HG02885 (cell line): ENCODE data around the gene ARHGEF11.
"Not testable (repeated sequence)": the region's sequence is repeated elsewhere in the genome, so short reads cannot be mapped to it uniquely, and the experiment has no call there.

Experiments
- ATAC-seq: cut with Tn5 transposase; IDR thresholded peaks from one replicate; pipeline ENCODE4 v1.9.1; 2021; ENCODE audit warnings: mild to moderate bottlenecking; ENCODE audit not compliant: unreplicated experiment, poor library complexity

Gene ARHGEF11

DNA sequence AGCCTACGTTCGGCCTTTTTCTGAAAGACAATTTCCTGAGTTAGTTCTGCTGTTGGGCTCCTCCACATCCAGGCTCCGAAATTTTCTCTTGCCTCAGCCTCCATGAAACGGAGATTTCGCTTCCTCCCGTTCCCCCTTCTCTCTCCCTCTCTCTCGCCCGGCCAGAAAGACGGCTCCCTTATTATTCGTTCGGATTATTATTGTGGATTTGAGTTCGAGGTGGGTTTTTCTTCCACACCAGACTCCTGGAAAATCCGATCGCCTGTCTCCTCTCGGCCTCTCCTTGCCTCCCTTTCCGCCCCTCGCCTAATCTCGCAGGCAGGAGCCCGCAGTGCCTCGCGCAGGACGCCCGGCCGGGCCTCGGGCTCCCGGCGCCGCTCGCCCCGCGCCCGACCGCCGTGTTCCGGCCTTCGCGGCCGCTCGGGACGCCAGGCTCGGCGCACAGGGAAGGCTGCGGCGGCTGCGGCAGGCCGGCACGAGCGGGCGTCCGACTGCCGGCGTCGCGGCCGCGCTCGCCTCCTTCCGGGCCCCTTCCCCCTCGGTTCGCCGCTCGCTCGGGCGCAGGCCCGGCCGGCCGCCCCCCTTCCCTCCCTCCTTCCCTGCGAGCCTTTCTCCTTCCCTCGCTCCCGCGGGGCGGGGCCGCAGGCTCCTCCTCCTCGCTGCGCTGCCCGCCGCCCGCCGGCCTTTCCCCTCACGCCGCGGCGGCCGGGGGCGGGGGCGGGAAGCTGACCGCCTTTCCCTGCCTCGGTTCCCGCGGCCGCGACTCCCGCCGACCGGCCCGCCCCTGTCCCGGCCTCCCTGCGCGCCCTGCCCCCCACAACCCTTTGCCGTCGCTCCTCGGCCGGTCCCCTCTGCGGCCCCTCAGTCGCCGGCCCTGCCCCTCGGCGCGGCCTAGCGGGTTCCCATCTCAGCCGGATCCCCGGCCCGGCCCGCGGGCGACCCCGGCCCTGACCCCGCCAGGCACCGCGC, at the start of gene ARHGEF11:
Gene ARHGEF11, minus strand, starts transcription at position 493 of the 969 bp plus-strand sequence. CDS start 1,412 bp downstream, outside the sequence.
- ATAC-seq = peak; percentile 85

- ATAC-seq = no peak
Measured at GRCh38 chr1:157095091-157095490, 49.5 kb upstream of the ARHGEF11 start.

GRCh38 chr1:157092831-157093230, 47.3 kb upstream of the ARHGEF11 start:
- no peak for ATAC-seq

- ATAC-seq = no peak
Measured at GRCh38 chr1:157091668-157092273, 46.2 kb upstream of the ARHGEF11 start.

- no peak for ATAC-seq
Measured at GRCh38 chr1:157091186-157091585, 45.6 kb upstream of the ARHGEF11 start.

- ATAC-seq = no peak
Measured at GRCh38 chr1:157090771-157091170, 45.2 kb upstream of the ARHGEF11 start.

- no peak for ATAC-seq
Measured at GRCh38 chr1:157090196-157090647, 44.7 kb upstream of the ARHGEF11 start.

DNA sequence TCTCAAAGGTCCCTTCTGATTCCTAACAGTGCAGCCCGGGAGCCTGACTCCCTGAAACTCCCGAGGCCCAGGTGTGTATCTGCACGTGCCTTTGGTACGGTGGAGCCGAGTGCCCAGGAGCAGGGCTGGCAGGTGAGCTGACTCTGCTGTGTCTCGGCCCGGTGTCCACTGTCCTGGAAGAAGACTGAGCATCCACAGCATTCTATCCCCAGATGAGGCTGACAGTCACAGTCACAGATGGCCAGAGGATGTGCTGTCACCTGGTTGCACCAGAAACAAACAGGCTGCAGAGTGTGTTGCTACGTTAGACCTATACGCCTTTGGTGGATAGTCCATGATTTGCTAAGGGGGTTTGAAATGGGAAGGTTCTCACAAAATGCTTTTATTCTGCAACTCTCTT, 44.2 kb upstream of the ARHGEF11 start:
- no peak for ATAC-seq

- ATAC-seq = no peak
Measured at GRCh38 chr1:157088607-157089006, 43.1 kb upstream of the ARHGEF11 start.

DNA sequence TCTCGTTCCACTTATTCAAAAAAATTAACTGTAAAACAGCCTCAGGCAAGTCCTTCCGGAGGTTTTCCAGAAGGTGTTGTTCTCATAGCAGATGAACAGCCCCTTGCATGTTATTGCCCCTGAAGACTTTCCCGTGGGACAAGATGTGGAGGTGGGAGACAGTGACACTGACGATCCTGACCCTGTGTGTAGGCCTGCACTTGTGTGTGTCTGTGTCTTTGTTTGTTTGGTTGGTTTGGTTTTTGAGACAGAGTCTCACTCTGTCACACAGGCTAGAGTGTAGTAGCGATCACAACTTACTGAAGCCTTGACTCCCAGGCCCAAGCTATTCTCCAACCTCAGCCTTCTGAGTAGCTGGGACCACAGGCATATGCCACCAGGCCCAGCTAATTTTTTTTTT, 41.5 kb upstream of the ARHGEF11 start:
- no peak for ATAC-seq

- ATAC-seq = no peak
Measured at GRCh38 chr1:157086299-157086698, 40.8 kb upstream of the ARHGEF11 start.

GRCh38 chr1:157085421-157085820, 39.9 kb upstream of the ARHGEF11 start:
- no peak for ATAC-seq

DNA sequence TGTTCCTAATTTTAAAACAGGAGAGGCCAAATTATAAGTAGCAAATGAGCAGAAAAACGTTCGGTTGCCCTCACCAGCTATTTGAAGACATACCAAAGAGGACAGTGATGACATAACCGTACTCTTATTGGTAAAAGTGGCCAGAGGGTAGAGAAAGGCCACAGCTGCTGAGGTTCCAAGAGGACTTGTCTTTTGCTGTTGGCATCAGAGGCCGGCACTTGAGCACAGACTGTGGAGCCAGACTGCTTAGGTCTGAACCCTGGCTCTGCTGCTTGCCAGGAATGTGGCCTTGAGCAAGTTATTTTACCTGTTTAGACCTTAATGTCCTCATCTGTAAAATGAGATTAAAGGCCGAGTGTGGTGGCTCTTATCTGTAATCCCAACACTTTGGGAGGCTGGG, 39.2 kb upstream of the ARHGEF11 start:
- no peak for ATAC-seq

- no peak for ATAC-seq
Measured at GRCh38 chr1:157081707-157082106, 36.2 kb upstream of the ARHGEF11 start.

DNA sequence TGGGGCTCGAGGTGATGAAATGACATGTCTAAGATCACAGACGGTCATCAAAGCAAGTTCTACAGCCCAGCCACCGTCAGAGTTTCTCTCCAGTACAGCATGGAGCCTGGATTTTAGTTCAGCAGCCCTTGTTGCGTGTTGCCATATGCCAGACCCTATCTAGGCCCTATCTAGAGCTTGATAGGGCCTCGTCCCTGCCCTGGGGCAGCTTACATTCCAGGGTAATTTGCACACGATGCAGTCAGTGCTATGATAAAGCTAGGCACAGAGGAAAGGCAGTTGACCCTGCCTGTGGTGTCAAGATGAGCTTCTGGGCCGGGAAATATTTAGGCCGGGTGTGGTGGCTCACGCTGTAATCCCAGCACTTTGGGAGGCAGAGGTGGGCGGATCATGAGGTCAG, 35.2 kb upstream of the ARHGEF11 start:
- no peak for ATAC-seq

DNA sequence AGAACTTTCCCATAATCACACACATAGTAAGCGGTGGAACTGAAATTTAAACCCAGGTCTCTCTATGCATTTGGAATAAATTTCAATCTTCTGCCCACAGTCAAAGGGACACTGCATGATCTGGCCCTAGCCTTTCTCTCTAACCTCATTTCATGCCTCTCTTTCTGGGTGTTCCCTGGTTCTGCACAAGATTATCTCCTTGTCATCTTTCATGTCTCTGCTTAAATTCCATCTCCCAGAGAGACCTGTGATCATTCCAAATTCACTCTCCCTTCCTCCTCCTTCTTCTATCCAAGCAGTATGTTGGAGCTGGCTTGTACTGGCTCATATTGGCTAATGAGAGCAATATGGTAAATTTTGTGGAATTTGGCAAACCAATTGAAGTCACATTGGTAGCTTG, 31.9 kb upstream of the ARHGEF11 start:
- ATAC-seq = no peak

- ATAC-seq = no peak
Measured at GRCh38 chr1:157073944-157074685, 28.6 kb upstream of the ARHGEF11 start.

GRCh38 chr1:157069601-157070000, 24.1 kb upstream of the ARHGEF11 start:
- no peak for ATAC-seq

- not testable (repeated sequence) for ATAC-seq
Measured at GRCh38 chr1:157059241-157059640, 13.7 kb upstream of the ARHGEF11 start.

- ATAC-seq = no peak
Measured at GRCh38 chr1:157056269-157056668, 10.7 kb upstream of the ARHGEF11 start.

DNA sequence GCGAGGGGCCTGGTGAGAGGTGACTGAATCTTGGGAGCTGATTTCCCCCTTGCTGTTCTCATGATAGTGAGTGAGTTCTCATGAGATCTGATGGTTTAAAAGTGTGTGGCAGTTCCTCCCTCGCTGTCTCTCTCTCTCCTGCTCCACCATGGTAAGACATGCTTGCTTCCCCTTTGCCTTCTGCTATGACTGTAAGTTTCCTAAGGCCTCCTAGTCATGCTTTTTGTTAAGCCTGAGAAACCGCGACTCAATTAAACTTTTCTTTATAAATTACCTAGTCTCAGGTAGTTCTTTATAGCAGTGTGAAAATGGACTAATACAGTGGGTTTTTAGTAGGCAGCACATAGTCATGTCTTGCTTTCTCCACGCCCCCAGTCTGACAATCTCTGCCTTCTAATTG, 10.2 kb upstream of the ARHGEF11 start:
- not testable (repeated sequence) for ATAC-seq
